HEK293 (cell line): Measurements from ENCODE around the gene ARID3B.

ENCODE experiments used
- CTCF ChIA-PET: fragments of 350-600 bp; formaldehyde crosslinking; extraction: SDS; loops from one replicate; lab custom pipeline; 2021; ENCODE audit warnings: antibody characterized with exemption; lab: Yijun Ruan, JAX
- POLR2A ChIA-PET: fragments of 300-600 bp; formaldehyde crosslinking; extraction: SDS; loops from one replicate; lab custom pipeline; 2020; ENCODE audit warnings: antibody characterized with exemption, inconsistent platforms; lab: Yijun Ruan, JAX
- H3K27ac ChIP-seq: fragments of 200-500 bp; sonication (Bioruptor generic); 2 replicates; pipeline ENCODE4 v1.5.1; 2014; ENCODE audit warnings: low read depth, low read length, control low read depth, inconsistent platforms; ENCODE audit errors: extremely low read depth
- H3K36me3 ChIP-seq, 2 experiments: fragments of 200-500 bp in 1 of 2; sonication (Bioruptor generic) in 1 of 2; 1 replicate in 1 of 2; 2 replicates in 1 of 2; pipeline ENCODE4 v1.5.1; 2014 to 2017; ENCODE audit warnings: inconsistent platforms in 2 of 2, low read length in 2 of 2; ENCODE audit not compliant: control insufficient read depth in 2 of 2, insufficient read depth in 1 of 2
- H3K4me1 ChIP-seq: fragments of 200-500 bp; sonication (Bioruptor generic); 2 replicates; pipeline ENCODE4 v1.5.1; 2014; ENCODE audit warnings: mild to moderate bottlenecking, low read length, inconsistent platforms; ENCODE audit not compliant: control insufficient read depth, insufficient read depth
- H3K4me3 ChIP-seq: 2 replicates; pipeline ENCODE4 v1.5.1; 2011; ENCODE audit warnings: low read depth, mild to moderate bottlenecking, control low read depth, low read length, moderate library complexity
- H3K9me3 ChIP-seq: fragments of 200-500 bp; sonication (Bioruptor generic); 2 replicates; pipeline ENCODE4 v1.5.1; 2014; ENCODE audit warnings: low read depth, low read length, inconsistent platforms; ENCODE audit not compliant: control insufficient read depth, insufficient read depth
- EGR2 ChIP-seq: fragments of 450-650 bp; formaldehyde crosslinking; IDR thresholded peaks from 2 replicates; pipeline ENCODE4 v1.5.1; 2016; ENCODE audit warnings: low read depth, missing biosample characterization, missing genetic modification characterization
- GLIS1 ChIP-seq: fragments of 450-650 bp; formaldehyde crosslinking; IDR thresholded peaks from 2 replicates; pipeline ENCODE4 v1.5.1; 2016; ENCODE audit warnings: missing biosample characterization, missing genetic modification characterization
- ZFHX2 ChIP-seq: fragments of 450-650 bp; formaldehyde crosslinking; conservative IDR thresholded peaks from 2 replicates; pipeline ENCODE4 v1.5.1; 2016; ENCODE audit warnings: missing biosample characterization, missing genetic modification characterization
- ZNF112 ChIP-seq: fragments of 450-650 bp; formaldehyde crosslinking; IDR thresholded peaks from 2 replicates; pipeline ENCODE4 v1.5.0; 2017; ENCODE audit warnings: missing biosample characterization, missing genetic modification characterization
- ZNF488 ChIP-seq: fragments of 450-650 bp; formaldehyde crosslinking; IDR thresholded peaks from 2 replicates; pipeline ENCODE4 v1.5.1; 2016; ENCODE audit warnings: missing biosample characterization, missing genetic modification characterization
- ZNF548 ChIP-seq: fragments of 450-650 bp; formaldehyde crosslinking; IDR thresholded peaks from 2 replicates; pipeline ENCODE4 v1.5.1; 2016; ENCODE audit warnings: missing biosample characterization, missing genetic modification characterization
- ZNF600 ChIP-seq: fragments of 450-650 bp; formaldehyde crosslinking; IDR thresholded peaks from 2 replicates; pipeline ENCODE4 v1.5.1; 2016; ENCODE audit warnings: missing biosample characterization, missing genetic modification characterization
- ZNF623 ChIP-seq: fragments of 450-650 bp; formaldehyde crosslinking; IDR thresholded peaks from 2 replicates; pipeline ENCODE4 v1.5.1; 2016; ENCODE audit warnings: missing biosample characterization, missing genetic modification characterization
- ZSCAN4 ChIP-seq: fragments of 450-650 bp; formaldehyde crosslinking; IDR thresholded peaks from 2 replicates; pipeline ENCODE4 v1.5.1; 2017; ENCODE audit warnings: missing biosample characterization, missing genetic modification characterization
- ZXDB ChIP-seq: fragments of 450-650 bp; formaldehyde crosslinking; IDR thresholded peaks from 2 replicates; pipeline ENCODE4 v1.5.1; 2016; ENCODE audit warnings: missing biosample characterization, missing genetic modification characterization

ARID3B gene

GRCh38 chr15:74603026-74603788 is 62.2 kb downstream of the ARID3B start (continued):
- TF ChIP-seq ZNF112 (no peak), ZNF600 (tag by site-specific recombination) (0 out of 2 replicates have a peak, but pooled peaks have one; percentile 4), GLIS1 (tag by site-specific recombination) (peak; percentile 75)

GRCh38 chr15:74603789-74604705 is 63.0 kb downstream of the ARID3B start:
- Histone ChIP-seq H3K36me3 (peaks cover 0 to 6% of the 10 kb centered on the region in 2 experiments; a peak in 1 of 3 replicates), H3K4me3 (no peak overlapping the region), H3K9me3 (no peaks in the 10 kb centered on the region), H3K4me1 (no peaks in the 10 kb centered on the region), H3K27ac (no peak overlapping the region)
- TF ChIP-seq EGR2 (tag by site-specific recombination): peak; percentile 83
- TF ChIP-seq ZXDB (tag by site-specific recombination): no peak
- TF ChIP-seq ZFHX2: peak; percentile 75
- POLR2A ChIA-PET: interaction anchor here (1.5 kb wide), 1 partner anchor 9 kb away, joined by 5 read pairs; no protein-coding TSS in a partner anchor
- CTCF ChIA-PET: no interaction called here

- CTCF ChIA-PET: interaction anchor here (0.8 to 1.0 kb wide), 2 partner anchors 29 to 323 kb away, joined by 3 to 4 read pairs; no protein-coding TSS in a partner anchor
Observed at GRCh38 chr15:74604983-74605794, 64.2 kb downstream of the ARID3B start.

GRCh38 chr15:74605795-74606150 is 64.8 kb downstream of the ARID3B start:
- no peaks in the 10 kb centered on the region for H3K36me3 ChIP-seq
- no peak for TF ChIP-seq ZSCAN4
- no peak for TF ChIP-seq ZNF600 (tag by site-specific recombination)
- H3K4me1 ChIP-seq: no peaks in the 10 kb centered on the region
- POLR2A ChIA-PET: interaction anchor here (0.6 kb wide), 1 partner anchor 212 kb away, joined by 5 read pairs; no protein-coding TSS in a partner anchor
- no peaks in the 10 kb centered on the region for H3K9me3 ChIP-seq
- CTCF ChIA-PET: interaction anchor here (0.8 to 1.0 kb wide), 2 partner anchors 29 to 324 kb away, joined by 3 to 4 read pairs; no protein-coding TSS in a partner anchor
- H3K27ac ChIP-seq: no peak overlapping the region
- no peak overlapping the region for H3K4me3 ChIP-seq

More at GRCh38 chr15:74604983-74605794, 64.2 kb downstream of the ARID3B start:
- POLR2A ChIA-PET: interaction anchor here (0.5 to 1.5 kb wide), 3 partner anchors 8 to 298 kb away, joined by 3 to 5 read pairs (median 5); no protein-coding TSS in a partner anchor
- TF ChIP-seq ZNF548 (tag by site-specific recombination) (peak; percentile 99), ZNF623 (tag by site-specific recombination) (peak; percentile 81), ZNF488 (tag by site-specific recombination) (no peak)
- Histone ChIP-seq H3K27ac (no peak overlapping the region), H3K4me1 (no peaks in the 10 kb centered on the region), H3K4me3 (no peak overlapping the region), H3K36me3 (no peaks in the 10 kb centered on the region), H3K9me3 (no peaks in the 10 kb centered on the region)
